ENCODE measurements around the gene SPATA17.

Gene SPATA17

GRCh38 chr1:217861658-217862057 is 230.5 kb downstream of the SPATA17 start:
- DNase-seq: no peak

DNA sequence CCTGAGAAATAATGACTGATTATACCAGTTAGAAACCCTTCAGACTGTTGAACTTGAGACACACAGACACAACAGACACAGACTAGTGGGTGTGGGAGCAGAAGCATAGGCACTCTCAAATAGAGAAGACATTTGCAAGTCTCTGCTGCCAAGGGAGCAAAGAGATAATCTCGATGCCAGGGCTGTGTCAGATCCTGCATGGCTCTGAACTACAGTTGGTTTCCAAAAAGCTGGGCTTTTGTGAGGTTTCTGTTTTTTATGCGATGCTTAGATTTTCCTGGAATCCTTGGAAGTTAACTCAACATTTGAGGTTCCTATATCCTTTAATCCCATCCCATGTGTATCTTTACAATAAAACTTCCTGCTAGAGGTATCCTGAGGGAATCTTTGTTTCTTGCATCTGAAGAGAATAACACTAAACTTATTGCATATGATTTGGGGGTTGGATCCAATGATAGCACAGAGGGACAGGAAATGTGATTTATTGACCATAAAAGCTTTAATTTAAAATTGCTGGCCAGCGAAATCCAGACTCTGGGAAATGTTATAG is 236.4 kb downstream of the SPATA17 start:
- no peak for DNase-seq

GRCh38 chr1:217871955-217872354 is 240.8 kb downstream of the SPATA17 start:
- no peak for DNase-seq

- no peak for DNase-seq
Observed at GRCh38 chr1:217875229-217875628, 244.1 kb downstream of the SPATA17 start.

- no peak for DNase-seq
Observed at GRCh38 chr1:217876401-217876800, 245.3 kb downstream of the SPATA17 start.

- no peak for DNase-seq
Observed at GRCh38 chr1:217876896-217877295, 245.8 kb downstream of the SPATA17 start.

DNA sequence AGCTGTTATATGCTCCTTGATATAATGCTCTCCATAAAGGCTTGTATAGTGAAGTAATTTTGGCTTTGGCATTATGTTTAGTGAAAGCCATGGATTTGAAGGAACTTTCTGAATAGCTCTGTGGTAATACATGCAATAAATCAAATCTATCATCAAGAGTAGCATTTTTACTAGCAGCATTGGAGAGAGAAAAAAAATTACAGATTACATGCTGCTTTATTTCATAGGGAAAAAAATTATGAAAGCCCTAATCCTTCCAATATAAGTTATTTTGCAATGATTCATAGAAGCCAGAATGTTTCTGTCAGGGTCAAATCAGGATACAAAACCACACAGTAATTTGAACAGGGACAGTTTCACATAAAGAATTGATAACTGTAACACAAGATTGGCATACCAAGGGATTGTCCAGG is 250.0 kb downstream of the SPATA17 start:
- no peak for DNase-seq

- DNase-seq: no peak
Observed at GRCh38 chr1:217881607-217882332, 250.6 kb downstream of the SPATA17 start.

DNA sequence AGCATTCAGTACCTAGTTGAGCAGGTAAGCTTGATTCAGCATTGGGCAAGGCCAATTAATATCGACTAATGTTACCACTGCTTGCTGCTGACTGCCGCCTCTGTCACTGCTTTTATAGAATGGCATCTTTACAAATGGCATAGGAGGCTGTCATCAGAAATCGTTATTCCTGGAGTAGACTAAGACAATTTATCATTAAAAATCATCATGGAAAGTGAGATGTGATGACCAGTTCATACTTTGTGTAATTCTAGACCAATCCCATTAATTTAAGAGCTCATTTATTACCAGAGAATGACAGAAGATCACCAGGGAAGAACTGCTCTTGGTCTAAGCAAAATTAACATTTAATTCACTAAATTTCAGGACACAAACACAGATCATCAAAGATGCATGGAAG is 254.0 kb downstream of the SPATA17 start:
- no peak for DNase-seq

DNA sequence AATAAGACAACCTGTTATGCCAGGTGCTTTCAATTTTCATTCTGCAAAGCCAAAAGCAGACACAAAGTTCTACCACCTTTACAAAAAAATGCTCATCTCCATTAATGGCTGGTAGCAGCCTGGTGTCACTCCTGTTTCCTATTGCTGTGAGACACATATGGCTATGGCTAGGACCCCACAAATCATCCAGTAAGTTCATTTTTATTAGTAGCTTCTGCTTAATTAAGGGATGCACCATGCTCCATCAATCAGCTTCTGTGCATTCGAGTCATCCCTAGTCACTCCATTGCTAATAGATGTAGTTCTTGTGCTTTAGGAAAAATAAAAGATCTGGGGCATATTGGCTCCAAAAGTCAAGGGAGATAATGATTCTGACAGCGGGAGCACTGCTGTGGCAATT is 257.2 kb downstream of the SPATA17 start:
- no peak for DNase-seq

DNA sequence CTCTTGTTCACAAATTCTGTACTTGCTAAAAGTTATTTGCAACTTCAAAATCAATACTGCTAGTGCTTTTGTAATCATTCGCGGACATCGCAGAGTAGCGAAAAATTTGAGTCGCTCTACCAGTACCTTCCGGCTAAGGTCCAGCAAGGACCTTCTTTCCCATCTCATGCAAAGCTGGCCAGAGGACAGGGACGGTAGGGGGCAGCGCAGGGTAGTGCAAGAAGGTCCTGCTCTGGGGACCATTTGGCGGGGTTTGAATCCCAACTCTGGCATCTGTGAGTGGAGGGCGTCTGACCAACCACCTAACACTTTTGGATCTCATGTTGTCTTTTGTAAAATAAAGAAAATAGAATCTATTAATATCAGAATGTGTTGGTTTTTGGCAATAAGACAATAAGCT is 258.3 kb downstream of the SPATA17 start:
- no peak for DNase-seq

GRCh38 chr1:217891966-217892365 is 260.8 kb downstream of the SPATA17 start:
- DNase-seq: no peak

GRCh38 chr1:217892750-217893149 is 261.6 kb downstream of the SPATA17 start:
- DNase-seq: no peak

DNA sequence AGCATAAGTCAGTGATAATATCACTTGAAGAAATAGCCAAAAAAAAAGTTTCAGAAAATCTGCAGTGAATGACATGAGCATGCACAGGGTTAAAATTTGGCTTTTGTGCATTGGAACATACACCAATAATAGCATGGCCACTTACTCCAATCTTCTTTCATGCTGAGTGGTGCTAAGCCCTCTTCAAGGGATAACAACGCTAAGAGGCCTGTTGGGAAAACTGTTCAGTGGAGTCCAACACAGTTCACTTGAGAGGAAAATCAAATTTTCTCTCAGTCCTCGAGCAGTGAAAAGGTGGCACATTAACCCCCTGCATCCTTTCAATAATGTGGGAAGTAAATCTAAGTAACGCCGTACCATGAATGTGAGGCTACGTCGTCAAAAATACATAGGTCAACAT is 264.7 kb downstream of the SPATA17 start:
- no peak for DNase-seq

DNA sequence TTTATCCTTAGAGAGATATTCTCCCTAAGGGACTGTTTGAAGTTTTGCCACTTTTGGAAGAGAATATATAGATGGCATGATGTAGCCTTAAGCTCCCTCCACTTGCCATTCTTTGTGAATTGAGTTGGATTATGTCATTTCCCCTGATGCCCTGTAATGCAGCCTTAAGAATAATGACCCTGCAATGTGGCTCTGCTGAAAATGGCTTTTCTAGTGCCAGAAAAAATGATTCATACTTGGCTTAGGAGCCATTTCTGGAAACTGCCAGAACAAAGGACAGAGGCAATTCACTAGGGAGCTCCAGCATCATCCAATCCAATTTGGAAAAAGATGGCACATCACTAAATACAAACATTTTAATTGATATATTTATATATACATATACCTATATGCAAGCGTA is 265.3 kb downstream of the SPATA17 start:
- no peak for DNase-seq

GRCh38 chr1:217897100-217897499 is 266.0 kb downstream of the SPATA17 start:
- no peak for DNase-seq

GRCh38 chr1:217899614-217900013 is 268.5 kb downstream of the SPATA17 start:
- no peak for DNase-seq

DNA sequence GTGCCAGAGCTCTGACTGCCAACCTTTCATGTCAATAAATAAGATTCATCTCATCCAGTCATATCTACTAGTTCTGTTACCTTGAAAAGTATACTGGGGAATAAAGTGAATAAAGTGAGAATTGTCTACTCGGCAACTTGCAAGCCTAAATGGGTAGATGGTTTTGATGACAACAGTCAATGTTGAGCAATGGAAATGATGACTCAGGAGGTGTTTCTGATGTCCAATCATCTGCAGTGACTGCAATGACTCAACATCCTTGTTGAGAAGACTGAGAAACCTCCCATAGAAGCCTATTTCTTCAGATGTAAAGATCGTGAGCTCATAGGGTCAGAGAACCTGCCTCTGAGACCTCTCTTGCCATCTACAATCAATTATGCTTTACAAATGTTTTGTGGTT is 276.4 kb downstream of the SPATA17 start:
- DNase-seq: no peak

GRCh38 chr1:217910203-217910602 is 279.1 kb downstream of the SPATA17 start:
- no peak for DNase-seq

DNA sequence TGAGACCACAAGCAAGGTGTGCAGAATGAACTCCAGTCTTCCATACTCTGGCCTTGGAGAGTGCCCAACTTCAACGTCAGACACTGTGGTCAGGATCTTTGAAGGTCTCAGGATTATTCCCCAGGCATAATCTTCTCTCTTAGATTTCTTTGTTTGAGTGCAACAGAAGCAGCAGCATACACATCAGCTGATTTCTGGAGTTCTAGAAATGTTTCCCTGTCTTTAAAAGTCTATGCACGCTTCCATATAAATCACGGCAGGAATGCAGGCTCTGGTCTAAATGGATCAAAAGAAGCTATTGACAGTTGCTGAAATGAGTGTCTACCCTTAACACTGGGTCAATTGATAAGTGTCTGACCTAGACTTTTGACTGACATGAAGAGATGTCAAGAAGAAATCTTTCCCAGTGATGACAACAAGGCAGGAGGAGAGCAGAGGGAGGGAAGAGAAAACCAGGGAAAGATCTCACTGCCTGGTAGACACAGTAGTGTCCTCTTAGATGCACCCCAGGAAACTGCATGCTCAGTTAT is 279.7 kb downstream of the SPATA17 start:
- no peak for DNase-seq

DNA sequence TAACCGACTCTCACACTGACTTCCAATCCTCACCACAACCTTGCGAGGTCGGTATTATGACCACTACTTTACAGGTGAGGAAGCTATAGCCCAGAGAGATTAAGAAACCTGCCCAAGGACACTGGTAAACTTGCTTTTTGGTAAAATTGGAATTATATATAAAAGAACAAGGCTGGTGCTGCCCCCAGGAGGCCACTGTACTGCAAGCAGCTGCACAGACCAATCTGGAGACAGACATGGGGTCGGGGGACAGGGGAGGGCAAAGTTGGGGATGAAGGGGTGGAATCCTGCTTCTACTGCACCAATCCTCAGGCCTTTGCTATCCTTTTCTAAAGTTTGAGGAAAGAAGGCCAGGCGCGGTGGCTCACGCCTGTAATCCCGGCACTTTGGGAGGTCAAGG is 280.8 kb downstream of the SPATA17 start:
- no peak for DNase-seq

- DNase-seq: no peak
Observed at GRCh38 chr1:217917281-217917887, 286.2 kb downstream of the SPATA17 start.

GRCh38 chr1:217919683-217920388 is 288.7 kb downstream of the SPATA17 start:
- DNase-seq: no peak

All from 8988T (cell line).